Measurements from ENCODE around the gene BOC.
"Not testable (repeated sequence)": the region's sequence is repeated elsewhere in the genome, so short reads cannot be mapped to it uniquely, and the experiment has no call there.

BOC gene

DNA sequence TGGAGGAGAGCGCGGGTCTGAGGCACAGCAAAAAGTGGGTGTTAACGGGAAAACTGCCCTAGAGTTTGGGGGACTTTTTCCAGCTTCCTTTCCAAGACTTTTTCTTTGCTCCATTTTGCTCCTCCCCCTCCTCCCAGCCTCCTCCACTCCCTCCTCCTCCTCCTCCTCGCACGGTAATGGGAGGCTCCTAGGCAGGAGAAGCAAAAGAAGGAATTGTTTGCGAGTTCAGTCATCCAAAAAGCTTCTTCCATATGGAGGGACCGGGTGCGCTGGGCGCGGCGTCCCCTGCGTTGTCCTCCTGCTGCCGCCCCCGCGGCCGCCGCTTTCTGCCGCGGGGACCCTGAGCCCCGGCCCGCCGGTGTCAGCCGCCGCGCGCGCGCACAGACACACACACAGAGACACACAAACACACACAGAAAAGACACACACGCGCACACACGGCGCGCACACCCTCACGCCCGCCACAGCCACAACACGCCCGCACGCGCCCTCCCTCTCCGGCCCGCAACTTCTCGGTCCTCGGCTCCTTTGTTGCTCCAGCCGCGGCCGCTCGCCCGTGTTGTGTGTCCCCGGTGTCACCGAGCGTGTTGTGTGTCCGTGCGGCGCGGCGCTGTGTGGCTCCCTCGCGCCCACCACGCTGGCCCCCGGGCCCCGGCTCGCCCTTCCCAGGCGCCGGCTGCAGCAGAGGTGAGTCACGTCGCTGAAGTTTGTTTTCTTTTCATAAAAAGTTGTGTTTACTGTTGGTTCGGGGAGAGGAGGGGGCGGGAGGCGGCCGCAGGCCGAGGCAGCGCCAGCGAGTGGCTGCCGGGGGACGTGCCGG lies at the start of gene BOC:
Gene BOC, plus strand, starts transcription at position 228 of the 820 bp plus-strand sequence. CDS start 38,246 bp downstream, outside the sequence.
- DNase-seq (ENCODE audit: insufficient read length, low spot score) (no peak), FAIRE-seq (no peak)

DNA sequence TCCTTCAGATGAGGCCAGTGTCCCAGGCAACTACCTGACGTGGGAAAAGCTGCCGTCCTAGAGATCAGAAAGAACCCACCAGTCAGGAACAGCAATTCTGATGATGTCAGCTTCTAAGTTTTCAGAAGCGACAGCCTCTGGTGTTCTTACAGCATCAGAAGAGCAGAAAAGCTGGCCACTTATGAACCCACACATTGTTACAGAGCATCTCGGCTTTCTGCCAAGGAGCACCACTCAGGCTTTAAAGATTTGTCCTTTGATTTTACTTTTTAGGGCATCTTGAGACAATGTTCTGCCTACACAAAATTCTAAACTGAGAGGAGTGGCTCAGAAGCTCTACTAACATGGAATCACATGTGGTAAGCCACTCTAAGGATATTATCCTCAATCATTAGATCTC lies 49.7 kb upstream of the BOC start:
- no peak for FAIRE-seq
- DNase-seq (ENCODE audit: insufficient read length, low spot score), result no peak

DNA sequence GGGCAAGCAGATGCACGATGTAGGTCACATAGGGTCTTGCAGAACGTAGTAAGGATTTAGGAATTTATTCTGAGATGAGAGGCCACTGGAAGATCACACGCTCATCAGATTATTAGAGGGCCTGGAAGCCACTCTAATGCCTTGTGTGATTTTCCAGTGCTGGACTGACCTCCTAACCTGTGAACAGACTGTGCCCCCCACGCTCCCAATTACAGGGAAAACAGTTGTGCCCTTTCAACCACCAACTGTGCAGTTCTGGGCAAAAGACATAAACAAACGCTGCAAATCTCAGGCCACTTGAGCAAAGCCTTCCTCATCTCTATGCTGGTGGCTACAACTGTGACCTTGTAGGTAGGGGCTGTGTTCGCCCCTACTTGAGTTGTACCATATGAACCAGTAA lies 48.2 kb upstream of the BOC start:
- DNase-seq (ENCODE audit: insufficient read length, low spot score) (no peak), FAIRE-seq (no peak)

DNA sequence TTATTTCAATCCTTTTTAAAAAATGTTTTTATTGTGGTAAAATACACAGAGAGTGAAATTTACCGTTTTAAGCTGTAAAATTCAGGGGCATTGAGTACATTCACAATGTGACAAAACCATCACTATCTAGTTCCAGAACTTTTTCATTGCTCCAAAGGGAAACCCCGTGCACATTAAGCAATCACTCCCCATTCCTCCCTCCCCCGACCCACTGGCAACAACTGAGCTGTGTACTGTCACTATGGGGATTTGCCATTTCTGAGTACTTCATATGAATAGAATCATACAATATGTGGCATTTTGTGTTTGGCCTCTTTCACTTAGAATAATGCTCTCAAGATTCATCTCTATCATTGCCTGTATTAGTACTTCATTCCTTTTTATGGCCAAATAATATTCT lies 45.5 kb upstream of the BOC start:
- no peak for FAIRE-seq
- DNase-seq (ENCODE audit: insufficient read length, low spot score), result no peak

DNA sequence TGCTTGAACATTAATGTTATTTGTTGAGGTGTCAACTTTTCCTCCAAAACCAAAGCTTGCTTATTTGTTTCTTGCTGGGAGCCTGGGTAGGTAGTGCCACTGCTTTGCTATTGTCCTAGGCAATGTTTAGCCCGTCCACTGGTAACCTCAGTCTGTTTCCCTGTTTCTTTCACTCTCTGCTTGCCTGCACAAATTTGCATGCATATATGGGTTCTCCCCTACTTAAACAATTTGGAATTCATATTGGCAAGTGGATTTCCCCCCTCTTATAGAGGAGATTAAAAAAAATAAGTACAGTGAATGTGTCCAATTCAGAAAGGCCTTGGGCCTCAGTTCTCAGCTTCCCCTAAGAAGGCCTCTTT lies 45.0 kb upstream of the BOC start:
- no peak for FAIRE-seq

DNA sequence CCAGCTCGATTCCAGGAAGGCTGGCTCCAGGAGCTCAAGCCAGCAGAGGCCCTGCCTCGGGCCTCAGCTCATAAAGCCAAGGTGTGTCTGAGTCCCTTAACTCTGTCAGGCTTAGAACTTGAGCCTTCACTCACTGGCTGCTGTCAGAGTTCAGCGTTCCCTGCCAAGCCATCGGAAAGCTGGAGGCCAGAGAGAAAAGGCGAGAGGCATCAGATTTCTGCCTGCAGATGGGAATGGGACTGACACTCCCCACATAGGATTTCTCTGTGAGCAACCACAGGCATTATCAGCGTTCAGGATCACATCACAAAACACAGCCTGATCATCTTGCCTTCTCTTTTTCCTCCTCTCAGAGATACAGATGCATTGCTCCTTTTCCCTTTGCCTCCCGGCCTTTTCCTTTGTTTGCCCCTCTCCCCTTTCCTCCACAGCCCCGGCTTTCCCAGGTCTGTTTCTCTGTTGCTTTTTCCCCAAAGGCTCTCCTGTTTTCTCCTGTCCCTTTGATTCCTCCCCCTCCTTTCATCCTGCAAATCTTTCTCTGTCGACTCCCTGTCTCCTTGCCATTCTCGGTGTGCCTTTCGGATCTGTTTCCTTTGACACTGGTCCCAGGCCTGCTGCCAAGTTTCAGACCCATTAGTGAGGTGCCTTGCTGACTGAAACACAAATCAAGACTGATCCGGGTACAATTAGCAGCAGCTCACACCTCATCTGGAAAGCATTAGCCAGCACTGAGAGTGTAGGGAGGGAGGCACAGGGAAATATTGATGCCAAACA lies 44.5 kb upstream of the BOC start:
- FAIRE-seq (no peak), DNase-seq (ENCODE audit: insufficient read length, low spot score) (no peak)

More for the DNA sequence above, 45.0 kb upstream of the BOC start:
- DNase-seq (ENCODE audit: insufficient read length, low spot score), result no peak

DNA sequence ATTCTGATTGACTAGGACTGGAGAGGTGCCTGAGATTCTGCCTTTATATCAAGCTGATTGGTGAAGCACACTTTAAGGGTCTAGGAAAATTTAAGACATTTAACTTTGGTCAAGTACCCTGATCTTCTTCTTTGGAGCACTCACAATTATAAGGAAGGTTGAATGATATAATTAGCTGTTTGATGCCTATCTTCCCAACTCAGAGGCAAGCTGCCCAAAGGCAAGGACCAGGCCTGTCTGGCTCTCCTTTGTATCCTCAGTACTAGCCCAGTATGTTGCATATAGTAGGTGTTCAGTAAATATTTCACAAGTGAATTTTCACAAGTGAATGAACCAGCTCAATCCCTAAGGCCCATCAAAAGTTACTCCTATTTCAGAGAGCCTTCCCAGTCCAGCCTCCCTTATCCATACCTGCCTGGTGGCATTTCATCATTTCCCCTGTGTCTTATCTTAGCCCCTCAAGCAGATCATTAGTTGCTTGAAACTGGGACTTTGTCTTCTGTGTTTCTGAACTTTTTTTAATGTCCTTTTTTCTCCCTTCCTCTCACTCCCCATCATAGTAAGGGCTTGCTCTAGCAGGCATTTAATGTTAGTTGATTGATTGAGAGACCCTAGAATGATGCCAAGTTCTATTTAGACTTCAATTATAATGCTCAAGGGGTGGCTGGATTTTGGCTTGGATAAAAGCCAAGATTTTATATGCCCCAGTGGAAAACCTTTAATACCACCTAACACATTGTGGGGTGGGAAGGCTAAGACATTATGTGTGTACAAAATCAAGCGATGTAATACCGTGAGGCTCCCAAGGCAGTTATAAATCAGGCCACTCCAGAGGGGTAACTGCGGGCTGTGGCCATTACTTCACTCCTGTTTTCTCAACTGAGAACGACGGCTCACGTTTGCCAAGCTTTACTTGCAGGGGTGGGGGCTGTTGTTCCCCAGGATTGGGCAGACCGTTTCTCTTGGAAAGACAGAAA lies 43.2 kb upstream of the BOC start:
- DNase-seq (ENCODE audit: insufficient read length, low spot score) (no peak), FAIRE-seq (no peak)

- no peak for DNase-seq (ENCODE audit: insufficient read length, low spot score)
- no peak for FAIRE-seq
These were observed 41.4 kb upstream of the BOC start for GRCh38 chr3:113169891-113170452.

GRCh38 chr3:113170771-113171170 lies 40.6 kb upstream of the BOC start:
- FAIRE-seq (no peak), DNase-seq (ENCODE audit: insufficient read length, low spot score) (no peak)

DNA sequence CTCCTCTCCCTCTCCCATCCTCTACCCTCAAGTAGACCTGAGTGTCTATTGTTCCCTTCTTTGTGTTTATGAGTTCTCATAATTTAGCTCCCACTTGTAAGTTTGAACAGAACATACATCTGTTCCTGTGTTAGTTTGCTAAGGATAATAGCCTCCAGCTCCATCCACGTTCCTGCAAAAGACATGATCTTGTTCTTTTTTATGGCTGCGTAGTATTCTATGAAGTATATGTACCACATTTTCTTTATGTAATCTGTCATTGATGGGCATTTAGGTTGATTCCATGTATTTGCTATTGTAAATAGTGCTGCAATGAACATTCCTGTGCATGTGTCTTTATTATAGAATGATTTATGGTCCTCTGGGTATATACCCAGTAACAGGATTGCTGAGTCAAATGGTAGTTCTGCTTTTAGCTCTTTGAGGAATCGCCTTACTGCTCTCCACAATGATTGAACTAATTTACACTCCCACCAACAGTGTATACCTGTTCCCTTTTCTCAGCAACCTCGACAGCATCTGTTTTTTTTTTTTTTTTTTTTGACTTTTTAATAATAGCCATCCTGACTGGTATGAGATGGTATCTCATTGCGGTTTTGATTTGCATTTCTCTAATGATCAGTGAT lies 39.6 kb upstream of the BOC start:
- not testable (repeated sequence) for FAIRE-seq

GRCh38 chr3:113173102-113173501 lies 38.3 kb upstream of the BOC start:
- DNase-seq (ENCODE audit: insufficient read length, low spot score), result no peak
- no peak for FAIRE-seq

More for the DNA sequence above, 39.6 kb upstream of the BOC start:
- not testable (repeated sequence) for DNase-seq (ENCODE audit: insufficient read length, low spot score)

DNA sequence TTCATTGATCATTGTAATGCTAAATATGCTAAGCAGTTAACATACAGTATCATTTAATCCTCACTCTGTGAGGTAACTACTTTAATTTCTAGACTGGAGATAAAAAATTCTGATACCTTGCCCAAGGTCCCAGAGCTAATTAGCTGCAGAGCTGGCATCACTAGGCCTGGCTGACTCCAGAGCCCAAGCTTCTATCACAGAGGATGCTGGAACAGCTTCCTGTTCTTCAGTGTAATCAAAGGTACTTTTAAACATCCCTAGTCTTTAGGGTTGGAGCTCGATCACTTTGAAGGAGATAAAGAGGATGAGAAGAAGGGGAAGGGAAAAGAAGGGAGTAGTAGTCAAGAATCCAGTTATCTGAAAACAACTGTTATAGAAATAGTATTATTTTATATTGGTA lies 37.1 kb upstream of the BOC start:
- no peak for FAIRE-seq
- no peak for DNase-seq (ENCODE audit: insufficient read length, low spot score)

- DNase-seq (ENCODE audit: insufficient read length, low spot score), result no peak
- peak; percentile 18 for FAIRE-seq
These were observed 36.4 kb upstream of the BOC start for GRCh38 chr3:113174801-113175485.

- no peak for FAIRE-seq
- DNase-seq (ENCODE audit: insufficient read length, low spot score), result no peak
These were observed 33.8 kb upstream of the BOC start for GRCh38 chr3:113177526-113177925.

DNA sequence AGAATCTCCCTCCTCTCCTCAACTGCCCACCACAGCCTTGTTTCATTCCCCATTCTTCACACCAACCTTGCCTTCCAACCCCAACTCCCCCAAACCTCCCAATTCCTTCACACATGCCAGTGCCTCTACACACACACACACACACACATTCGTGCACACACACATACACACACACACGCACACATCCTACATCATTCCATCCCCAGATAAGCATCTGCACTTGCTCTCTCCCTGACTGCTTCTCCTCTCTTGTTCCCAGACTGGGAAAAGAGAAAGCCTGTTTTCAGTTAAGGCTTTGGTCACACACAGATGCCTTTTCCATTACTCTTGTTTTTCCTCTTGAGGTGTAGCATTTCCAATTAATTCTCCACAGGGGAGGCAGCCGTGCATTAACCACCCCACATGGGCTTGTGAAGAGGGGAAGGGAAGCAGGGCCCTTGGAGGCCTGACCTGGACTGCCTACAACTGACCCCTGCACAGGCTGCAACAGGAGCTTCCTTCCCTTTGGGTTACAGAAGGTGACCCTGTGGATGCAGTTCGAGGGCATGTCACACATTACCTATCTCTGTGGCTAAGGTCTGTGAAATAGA lies 32.0 kb upstream of the BOC start:
- no peak for DNase-seq (ENCODE audit: insufficient read length, low spot score)
- no peak for FAIRE-seq

DNA sequence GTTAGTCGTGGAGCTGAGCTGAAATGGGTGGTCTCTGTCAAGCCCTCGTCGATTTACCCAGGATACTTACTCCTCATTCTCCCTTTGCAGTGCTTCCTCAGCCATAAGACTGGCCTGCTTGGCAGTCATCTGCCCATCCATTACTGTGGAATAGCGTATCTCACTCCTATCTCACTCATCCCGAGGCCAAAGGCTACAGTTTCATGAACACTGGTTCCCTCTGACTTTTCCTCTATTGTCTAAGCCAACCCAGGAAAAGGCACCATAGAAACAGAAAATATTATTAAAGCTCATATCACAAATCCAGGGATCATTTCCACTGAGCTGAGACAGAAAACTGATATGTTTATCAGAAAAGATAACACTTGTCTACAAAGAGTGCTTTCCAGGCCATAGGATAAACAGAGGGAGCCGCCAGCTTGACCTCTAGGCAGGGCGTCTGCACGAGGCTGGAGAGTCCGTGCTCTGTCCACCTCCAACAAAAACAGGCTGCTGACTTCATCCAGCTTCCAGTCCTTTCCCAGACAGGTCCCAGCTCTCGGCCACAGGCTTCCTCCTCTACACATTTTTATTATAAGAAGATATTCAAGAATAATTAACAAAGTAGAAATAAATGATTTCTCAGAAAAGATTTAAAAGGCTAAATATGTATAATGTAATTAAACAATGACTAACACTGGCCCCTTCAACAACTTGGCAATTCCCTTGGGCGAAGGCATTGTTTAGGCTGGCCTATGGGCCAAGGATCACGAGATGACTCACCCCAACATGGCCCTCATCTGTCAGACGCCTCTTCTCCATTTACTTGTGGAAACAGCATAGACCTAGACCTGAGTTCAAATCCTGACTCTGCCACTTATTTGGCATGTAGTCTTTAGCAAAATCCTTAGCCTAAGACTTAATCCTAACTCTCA lies 27.4 kb upstream of the BOC start:
- FAIRE-seq (no peak), DNase-seq (ENCODE audit: insufficient read length, low spot score) (no peak)

DNA sequence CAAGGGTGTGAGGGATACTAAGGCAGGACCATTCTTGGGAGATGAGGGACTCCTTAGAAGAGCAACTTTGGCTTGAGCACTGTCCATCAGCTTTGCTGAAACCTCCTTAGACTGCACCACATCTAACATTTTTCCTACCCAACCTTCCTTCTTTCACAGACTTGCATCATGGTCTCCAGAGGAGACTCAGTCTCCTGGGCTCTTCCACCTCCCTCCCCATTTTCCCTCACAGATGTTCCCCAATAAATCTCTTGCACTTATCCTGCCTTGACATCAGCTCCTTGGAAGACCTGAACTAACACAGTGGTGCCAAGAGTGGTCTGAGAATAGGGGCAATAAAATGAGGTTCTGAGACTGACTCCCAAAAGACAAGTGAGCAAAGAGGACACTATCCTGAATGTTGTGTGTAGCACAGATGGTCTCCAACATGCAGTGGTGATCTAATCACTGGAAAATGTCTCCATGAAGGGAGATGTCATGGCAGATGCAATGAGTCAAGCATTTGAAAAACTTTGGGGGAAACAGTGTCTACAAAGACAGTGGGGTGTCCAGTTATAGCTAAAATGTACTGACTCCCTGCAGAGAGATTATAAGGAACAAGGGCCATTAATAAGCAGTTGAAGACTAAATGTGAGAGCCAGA lies 26.0 kb upstream of the BOC start:
- DNase-seq (ENCODE audit: insufficient read length, low spot score), result no peak

DNA sequence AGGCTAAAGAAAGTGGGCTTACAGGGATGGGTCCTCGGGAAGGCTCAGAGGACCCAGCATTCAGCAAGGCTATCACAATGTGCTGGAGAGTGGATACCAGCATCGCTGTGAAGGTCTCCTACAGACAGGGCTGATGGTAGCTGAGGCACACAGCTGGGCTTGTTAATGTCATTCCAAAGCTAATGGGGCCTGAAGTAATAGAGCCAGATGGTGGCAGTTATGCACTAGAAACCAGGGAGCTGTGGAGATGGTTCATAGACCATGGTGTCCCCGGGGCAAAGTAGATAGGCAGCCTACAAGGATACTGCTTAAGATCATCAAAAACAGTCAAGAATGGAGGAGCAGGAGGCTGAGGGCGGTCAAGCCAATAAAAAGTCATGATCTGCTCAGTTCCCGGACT lies 24.8 kb upstream of the BOC start:
- DNase-seq (ENCODE audit: insufficient read length, low spot score) (no peak), FAIRE-seq (no peak)

More for the DNA sequence above, 26.0 kb upstream of the BOC start:
- no peak for FAIRE-seq

Measured in GM19239 (cell line).